GM06990 (cell line): Measurements from ENCODE around the gene AHNAK.

Experiments used
- DNase-seq: peaks from one replicate; pipeline ENCODE4 v3.0.0-alpha.2; 2011; ENCODE audit not compliant: insufficient read length; ENCODE audit errors: extremely low read depth
- H3K27me3 ChIP-seq: replicated peaks from 2 replicates; pipeline ENCODE4 v1.6.0; 2011; ENCODE audit warnings: low read length; ENCODE audit not compliant: control insufficient read depth, insufficient read depth
- H3K36me3 ChIP-seq: 2 replicates; pipeline ENCODE4 v1.5.1; 2011; ENCODE audit warnings: low read length; ENCODE audit not compliant: control insufficient read depth, insufficient read depth
- H3K4me3 ChIP-seq: replicated peaks from 2 replicates; pipeline ENCODE4 v1.5.1; 2011; ENCODE audit warnings: low read depth, mild to moderate bottlenecking, control low read depth, low read length
- CTCF ChIP-seq: IDR thresholded peaks from 2 replicates; pipeline ENCODE4 v1.5.1; 2011; ENCODE audit warnings: low read length, control low read depth, mild to moderate bottlenecking, inconsistent platforms; ENCODE audit not compliant: insufficient read depth, poor library complexity, severe bottlenecking

The AHNAK gene

GRCh38 chr11:62400281-62400680 lies 146.3 kb downstream of the AHNAK start:
- no peak for DNase-seq
- TF ChIP-seq CTCF, result no peak
- H3K27me3 ChIP-seq, result no peaks in the 10 kb centered on the region; the same call in 1 of the 2 replicates
- H3K4me3 ChIP-seq, result no peak overlapping the region
- no peaks in the 10 kb centered on the region for H3K36me3 ChIP-seq

- no peak for TF ChIP-seq CTCF
- no peaks in the 10 kb centered on the region for H3K36me3 ChIP-seq
- no peaks in the 10 kb centered on the region; the same call in 1 of the 2 replicates for H3K27me3 ChIP-seq
- H3K4me3 ChIP-seq, result no peak overlapping the region
- no peak for DNase-seq
These were observed 146.7 kb downstream of the AHNAK start for GRCh38 chr11:62399878-62400266.

- Histone ChIP-seq H3K36me3 (no peaks in the 10 kb centered on the region), H3K4me3 (no peak overlapping the region), H3K27me3 (no peaks in the 10 kb centered on the region; the same call in 1 of the 2 replicates)
- no peak for TF ChIP-seq CTCF
- no peak for DNase-seq
These were observed 147.3 kb downstream of the AHNAK start for GRCh38 chr11:62399172-62399877.

- DNase-seq, result no peak
- Histone ChIP-seq H3K36me3 (no peaks in the 10 kb centered on the region), H3K27me3 (no peaks in the 10 kb centered on the region; the same call in 1 of the 2 replicates), H3K4me3 (no peak overlapping the region)
- no peak for TF ChIP-seq CTCF
These were observed 148.3 kb downstream of the AHNAK start for GRCh38 chr11:62398011-62398994.

- no peak for TF ChIP-seq CTCF
- DNase-seq, result no peak
These were observed 150.6 kb downstream of the AHNAK start for GRCh38 chr11:62395885-62396551.

More at GRCh38 chr11:62395885-62396551, 150.6 kb downstream of the AHNAK start:
- Histone ChIP-seq H3K27me3 (no peaks in the 10 kb centered on the region; the same call in 1 of the 2 replicates), H3K36me3 (no peaks in the 10 kb centered on the region), H3K4me3 (no peak overlapping the region)
